H9 (cell line): ENCODE data around the gene SEC22A. TPM values are rescaled to one million over a fixed set of nuclear protein-coding genes. Genes with fewer than 3 reads are reported as not detected.

ENCODE experiments used
- DNase-seq: peaks from one replicate; pipeline ENCODE4 v3.0.0-alpha.2; 2017
- H2AFZ ChIP-seq: one replicate; pipeline ENCODE4 v1.6.1; 2013; ENCODE audit warnings: mild to moderate bottlenecking, low read length, control low read depth, moderate library complexity
- H2AK5ac ChIP-seq: 2 replicates; pipeline ENCODE4 v1.6.1; 2013; ENCODE audit warnings: low read length, control low read depth, mixed read lengths; ENCODE audit not compliant: insufficient read length
- H2BK120ac ChIP-seq: one replicate; pipeline ENCODE4 v1.6.1; 2013; ENCODE audit warnings: low read depth, mild to moderate bottlenecking, low read length, control low read depth, inconsistent platforms; ENCODE audit not compliant: poor library complexity, severe bottlenecking
- H2BK12ac ChIP-seq: 2 replicates; pipeline ENCODE4 v1.6.1; 2013; ENCODE audit warnings: low read length, control low read depth, mixed read lengths, low read depth; ENCODE audit not compliant: insufficient read length
- H2BK15ac ChIP-seq: 2 replicates; pipeline ENCODE4 v1.6.1; 2013; ENCODE audit warnings: low read depth, low read length, control low read depth
- H2BK20ac ChIP-seq: one replicate; pipeline ENCODE4 v1.6.1; 2013; ENCODE audit warnings: low read depth, mild to moderate bottlenecking, low read length, control low read depth, inconsistent platforms; ENCODE audit not compliant: poor library complexity, severe bottlenecking
- H2BK5ac ChIP-seq: 2 replicates; pipeline ENCODE4 v1.6.1; 2013; ENCODE audit warnings: low read length, control low read depth, mixed read lengths; ENCODE audit not compliant: insufficient read length
- H3K14ac ChIP-seq: 2 replicates; pipeline ENCODE4 v1.6.1; 2013; ENCODE audit warnings: low read length, control low read depth; ENCODE audit not compliant: insufficient read depth
- H3K18ac ChIP-seq: 2 replicates; pipeline ENCODE4 v1.6.1; 2013; ENCODE audit warnings: low read depth, mild to moderate bottlenecking, mixed read lengths, low read length, control low read depth; ENCODE audit not compliant: insufficient read length
- H3K23ac ChIP-seq: 2 replicates; pipeline ENCODE4 v1.6.1; 2013; ENCODE audit warnings: low read length, control low read depth, mixed read lengths, low read depth; ENCODE audit not compliant: insufficient read length
- H3K23me2 ChIP-seq: 2 replicates; pipeline ENCODE4 v1.6.1; 2013; ENCODE audit warnings: low read depth, mild to moderate bottlenecking, mixed read lengths, low read length, control low read depth; ENCODE audit not compliant: insufficient read length, poor library complexity, severe bottlenecking
- H3K27ac ChIP-seq: 2 replicates; pipeline ENCODE4 v1.5.1; 2013; ENCODE audit warnings: low read length, control low read depth, mixed read lengths, low read depth; ENCODE audit not compliant: insufficient read length
- H3K27me3 ChIP-seq: 2 replicates; pipeline ENCODE4 v1.6.1; 2013; ENCODE audit warnings: low read length, control low read depth, inconsistent platforms; ENCODE audit not compliant: insufficient read depth
- H3K4ac ChIP-seq: 2 replicates; pipeline ENCODE4 v1.6.1; 2013; ENCODE audit warnings: low read depth, mild to moderate bottlenecking, control low read depth, inconsistent platforms, low read length, moderate library complexity
- H3K4me1 ChIP-seq: 2 replicates; pipeline ENCODE4 v1.6.1; 2013; ENCODE audit warnings: low read length, control low read depth, inconsistent platforms; ENCODE audit not compliant: insufficient read depth
- H3K4me2 ChIP-seq: 2 replicates; pipeline ENCODE4 v1.6.1; 2013; ENCODE audit warnings: low read length, control low read depth, mixed read lengths; ENCODE audit not compliant: insufficient read length, insufficient read depth
- H3K56ac ChIP-seq: 2 replicates; pipeline ENCODE4 v1.6.1; 2013; ENCODE audit warnings: low read depth, mild to moderate bottlenecking, mixed read lengths, low read length, control low read depth; ENCODE audit not compliant: insufficient read length
- H3K79me1 ChIP-seq: 2 replicates; pipeline ENCODE4 v1.6.1; 2013; ENCODE audit warnings: low read depth, mild to moderate bottlenecking, moderate library complexity, low read length, control low read depth, inconsistent platforms; ENCODE audit not compliant: insufficient read depth, poor library complexity, severe bottlenecking
- H3K79me2 ChIP-seq: 2 replicates; pipeline ENCODE4 v1.6.1; 2013; ENCODE audit warnings: low read length, control low read depth, inconsistent platforms; ENCODE audit not compliant: insufficient read depth
- H3K9ac ChIP-seq: 2 replicates; pipeline ENCODE4 v1.6.1; 2013; ENCODE audit warnings: low read length, control low read depth, mixed read lengths; ENCODE audit not compliant: insufficient read length; ENCODE audit errors: extremely low read depth
- H3K9me3 ChIP-seq: one replicate; pipeline ENCODE4 v1.6.1; 2013; ENCODE audit warnings: low read depth, low read length, inconsistent platforms; ENCODE audit not compliant: control insufficient read depth
- H3T11ph ChIP-seq: one replicate; pipeline ENCODE4 v1.6.1; 2013; ENCODE audit warnings: mild to moderate bottlenecking, low read length, control low read depth, inconsistent platforms
- H4K20me1 ChIP-seq: one replicate; pipeline ENCODE4 v1.6.1; 2013; ENCODE audit not compliant: control insufficient read depth, insufficient read length, insufficient read depth
- H4K5ac ChIP-seq: 2 replicates; pipeline ENCODE4 v1.6.1; 2013; ENCODE audit warnings: low read depth, mild to moderate bottlenecking, mixed read lengths, low read length, control low read depth; ENCODE audit not compliant: insufficient read length
- H4K8ac ChIP-seq: replicated peaks from 2 replicates; pipeline ENCODE4 v1.6.1; 2013; ENCODE audit warnings: low read length, control low read depth, mixed read lengths, low read depth; ENCODE audit not compliant: insufficient read length
- H4K91ac ChIP-seq: 2 replicates; pipeline ENCODE4 v1.6.1; 2013; ENCODE audit warnings: low read depth, mild to moderate bottlenecking, moderate library complexity, mixed read lengths, low read length, control low read depth; ENCODE audit not compliant: insufficient read length
- H3K27ac Mint-ChIP-seq, 3 experiments: 2 replicates in 2 of 3; 3 replicates in 1 of 3; pipeline ENCODE4 v1.8.0; 2020 to 2021; ENCODE audit warnings: mixed read lengths in 3 of 3, mild to moderate bottlenecking in 1 of 3, moderate library complexity in 1 of 3
- H3K27me3 Mint-ChIP-seq: 2 replicates; pipeline ENCODE4 v1.8.0; 2021; ENCODE audit warnings: low read depth, mild to moderate bottlenecking, moderate library complexity, mixed read lengths
- H3K36me3 Mint-ChIP-seq, 3 experiments: 2 replicates in 2 of 3; 3 replicates in 1 of 3; pipeline ENCODE4 v1.8.0; 2020 to 2021; ENCODE audit warnings: low read depth in 3 of 3, mixed read lengths in 3 of 3; ENCODE audit not compliant: insufficient read depth in 1 of 3
- H3K4me1 Mint-ChIP-seq, 2 experiments: 2 replicates each; pipeline ENCODE4 v1.8.0; 2020; ENCODE audit warnings: mixed read lengths in 2 of 2
- H3K4me3 Mint-ChIP-seq, 2 experiments: 2 replicates in 1 of 2; 3 replicates in 1 of 2; pipeline ENCODE4 v1.8.0; 2020 to 2021; ENCODE audit warnings: mild to moderate bottlenecking in 2 of 2, mixed read lengths in 2 of 2, moderate library complexity in 1 of 2
- H3K9me3 Mint-ChIP-seq, 2 experiments: 2 replicates in 1 of 2; 3 replicates in 1 of 2; pipeline ENCODE4 v1.8.0; 2020; ENCODE audit warnings: mild to moderate bottlenecking in 2 of 2, mixed read lengths in 2 of 2, moderate library complexity in 1 of 2
- CTCF ChIP-seq: fragments of 200-600 bp; sonication (generic); conservative IDR thresholded peaks from 3 replicates; pipeline ENCODE4 v1.8.0; 2021; ENCODE audit warnings: antibody characterized with exemption, mild to moderate bottlenecking
- WGBS: extraction: QIAGEN DNeasy Blood & Tissue Kit; methylation state at CpG from one replicate; pipeline ENCODE4 v1.1.7; 2013; ENCODE audit warnings: missing lambda C conversion rate, low lambda C conversion rate, mixed read lengths; ENCODE audit not compliant: insufficient read length; ENCODE audit errors: extremely low coverage; 5-methylcytosine and 5-hydroxymethylcytosine counted together
- total RNA-seq: library from RNA; stranded (reverse); gene quantifications from 2 replicates; pipeline ENCODE4 v1.2.1, GENCODE V29; 2021

The SEC22A gene
- total RNA-seq, 1 experiment from 2014 or later = 9.9 TPM

- H3K23ac ChIP-seq = no peak overlapping the region
- H4K5ac ChIP-seq = no peak overlapping the region
- H2BK12ac ChIP-seq = no peak overlapping the region
- H3K4ac ChIP-seq = no peak overlapping the region
- H3T11ph ChIP-seq = no peak overlapping the region
- no peak overlapping the region for H3K4me3 Mint-ChIP-seq
- H3K27ac ChIP-seq = no peak overlapping the region
- no peaks in the 10 kb centered on the region for H3K79me1 ChIP-seq
- no peak for TF ChIP-seq CTCF
- no peak overlapping the region for H3K14ac ChIP-seq
- no peak overlapping the region for H2BK5ac ChIP-seq
- H2BK15ac ChIP-seq = no peak overlapping the region
- no peak overlapping the region for H4K91ac ChIP-seq
- H3K4me1 Mint-ChIP-seq = peaks cover 20 to 21% of the 10 kb centered on the region in 2 experiments
- peaks cover 3 to 4% of the 10 kb centered on the region in 2 experiments; a peak in 3 of 5 replicates for H3K9me3 Mint-ChIP-seq
- no CpG with 5 or more reads among the region's 5 CpGs for WGBS
- no peaks in the 10 kb centered on the region for H3K27me3 Mint-ChIP-seq
- H2BK120ac ChIP-seq = no peak overlapping the region
- H4K8ac ChIP-seq = no peak overlapping the region
- no peaks in the 10 kb centered on the region for H3K27me3 ChIP-seq
- H3K4me1 ChIP-seq = no peaks in the 10 kb centered on the region
- H2AFZ ChIP-seq = no peak overlapping the region
- peaks cover 0 to 5% (median 3%) of the 10 kb centered on the region in 3 experiments; a peak in 3 of 7 replicates for H3K36me3 Mint-ChIP-seq
- H3K79me2 ChIP-seq = no peaks in the 10 kb centered on the region
- no peak overlapping the region for H3K56ac ChIP-seq
- no peak overlapping the region for H3K18ac ChIP-seq
- H3K9ac ChIP-seq = no peak overlapping the region
- H4K20me1 ChIP-seq = no peaks in the 10 kb centered on the region
- H2AK5ac ChIP-seq = no peak overlapping the region
- H2BK20ac ChIP-seq = no peak overlapping the region
- no peak for DNase-seq
- no peaks in the 10 kb centered on the region for H3K23me2 ChIP-seq
- no peaks in the 10 kb centered on the region for H3K9me3 ChIP-seq
- no peak overlapping the region for H3K4me2 ChIP-seq
- peak overlapping the region; percentile 7 to 40 (median 14); a peak in 3 of 7 replicates for H3K27ac Mint-ChIP-seq
Measured at GRCh38 chr3:123193448-123194101, 8.2 kb upstream of the SEC22A start.
